ENCODE measurements around the gene NOTUM. TPM values are rescaled to one million over a fixed set of nuclear protein-coding genes. Genes with fewer than 3 reads are reported as not detected.

Gene NOTUM
- polyA plus RNA-seq, 3 donors = not detected

GRCh38 chr17:81921996-81922565, 38.9 kb downstream of the NOTUM start:
- H3K27ac ChIP-seq (ENCODE audit: low read depth in 1 of 2, low read length in 2 of 2) = peak overlapping the region; percentile 77 to 95
- Mint-ChIP-seq H3K9me3 (peaks cover 0 to 1% (median 0%) of the 10 kb centered on the region in 7 donors), H3K4me3 (peak overlapping the region; percentile 48 to 78), H3K27me3 (ENCODE audit: low read depth in 3 of 3) (no peaks in the 10 kb centered on the region), H3K36me3 (peaks cover 20 to 35% of the 10 kb centered on the region in 2 donors), H3K27ac (peak overlapping the region; percentile 75 to 97 (median 92)), H3K4me1 (peaks cover 81% of the 10 kb centered on the region)
- H3K9me3 ChIP-seq (replicated peaks in 1 of 2; ENCODE audit: control insufficient read depth in 1 of 2, insufficient read depth in 1 of 2, low read length in 2 of 2) = no peaks in the 10 kb centered on the region
- no peak overlapping the region for H2AFZ ChIP-seq (ENCODE audit: insufficient read depth, low read depth, low read length, poor library complexity, severe bottlenecking)
- DNase-seq = no peak
- H3K9ac ChIP-seq (ENCODE audit: insufficient read depth, low read length, poor library complexity, severe bottlenecking) = peak overlapping the region; percentile 73
- H3K4me3 ChIP-seq (replicated peaks in 1 of 3; ENCODE audit: low read depth in 2 of 3, low read length in 3 of 3) = peak overlapping the region in 2 of 3 experiments; percentile 24 to 81
- H3K79me2 ChIP-seq (ENCODE audit: insufficient read depth, low read length) = peaks cover 99% of the 10 kb centered on the region
- WGBS (ENCODE audit: insufficient coverage) = 79% methylated on average over 13 of the region's 23 CpGs
- peaks cover 89 to 92% of the 10 kb centered on the region in 2 donors for H3K4me1 ChIP-seq (ENCODE audit: control insufficient read depth in 1 of 2, insufficient read depth in 2 of 2, low read length in 2 of 2)
- H3K27me3 ChIP-seq (ENCODE audit: control insufficient read depth in 2 of 2, insufficient read depth in 2 of 2, low read length in 2 of 2) = no peaks in the 10 kb centered on the region
- H3K4me2 ChIP-seq (replicated peaks; ENCODE audit: extremely low read depth, low read length, poor library complexity, severe bottlenecking) = peak overlapping the region; percentile 90
- H4K20me1 ChIP-seq (ENCODE audit: insufficient read depth, low read length) = peaks cover 85% of the 10 kb centered on the region
- intact Hi-C loops (cut with micrococcal nuclease) = no loop called here
- peaks cover 17 to 22% of the 10 kb centered on the region in 2 donors for H3K36me3 ChIP-seq (replicated peaks in 1 of 2; ENCODE audit: control insufficient read depth in 1 of 2, insufficient read depth in 2 of 2, low read length in 2 of 2)
- TF ChIP-seq, protein P1, sequence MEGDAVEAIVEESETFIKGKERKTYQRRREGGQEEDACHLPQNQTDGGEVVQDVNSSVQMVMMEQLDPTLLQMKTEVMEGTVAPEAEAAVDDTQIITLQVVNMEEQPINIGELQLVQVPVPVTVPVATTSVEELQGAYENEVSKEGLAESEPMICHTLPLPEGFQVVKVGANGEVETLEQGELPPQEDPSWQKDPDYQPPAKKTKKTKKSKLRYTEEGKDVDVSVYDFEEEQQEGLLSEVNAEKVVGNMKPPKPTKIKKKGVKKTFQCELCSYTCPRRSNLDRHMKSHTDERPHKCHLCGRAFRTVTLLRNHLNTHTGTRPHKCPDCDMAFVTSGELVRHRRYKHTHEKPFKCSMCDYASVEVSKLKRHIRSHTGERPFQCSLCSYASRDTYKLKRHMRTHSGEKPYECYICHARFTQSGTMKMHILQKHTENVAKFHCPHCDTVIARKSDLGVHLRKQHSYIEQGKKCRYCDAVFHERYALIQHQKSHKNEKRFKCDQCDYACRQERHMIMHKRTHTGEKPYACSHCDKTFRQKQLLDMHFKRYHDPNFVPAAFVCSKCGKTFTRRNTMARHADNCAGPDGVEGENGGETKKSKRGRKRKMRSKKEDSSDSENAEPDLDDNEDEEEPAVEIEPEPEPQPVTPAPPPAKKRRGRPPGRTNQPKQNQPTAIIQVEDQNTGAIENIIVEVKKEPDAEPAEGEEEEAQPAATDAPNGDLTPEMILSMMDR (IDR thresholded peaks at IDR 0.05) = no peak

DNA sequence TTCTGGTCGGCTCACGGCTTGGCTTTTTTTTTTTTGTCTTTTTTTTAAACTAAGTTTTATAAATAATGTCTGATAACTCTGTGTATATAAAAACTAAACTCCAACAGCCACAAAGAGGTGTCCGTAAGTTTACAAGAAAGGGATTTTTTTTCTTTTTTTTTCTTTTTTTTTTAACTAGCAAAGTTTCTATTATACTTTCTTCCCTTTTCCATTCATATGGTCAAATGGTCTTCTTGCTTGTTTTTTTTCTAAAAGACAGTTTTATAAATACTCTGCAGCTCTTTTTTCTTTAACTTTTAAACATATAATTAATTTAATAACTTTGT, 39.5 kb downstream of the NOTUM start:
- Histone ChIP-seq H3K27me3 (ENCODE audit: control insufficient read depth in 2 of 2, insufficient read depth in 2 of 2, low read length in 2 of 2) (no peaks in the 10 kb centered on the region), H3K27ac (ENCODE audit: low read depth in 1 of 2, low read length in 2 of 2) (peak overlapping the region; percentile 77 to 95), H2AFZ (ENCODE audit: insufficient read depth, low read depth, low read length, poor library complexity, severe bottlenecking) (no peak overlapping the region), H3K36me3 (replicated peaks in 1 of 2; ENCODE audit: control insufficient read depth in 1 of 2, insufficient read depth in 2 of 2, low read length in 2 of 2) (peaks cover 17 to 22% of the 10 kb centered on the region in 2 donors), H3K4me3 (replicated peaks in 1 of 3; ENCODE audit: low read depth in 2 of 3, low read length in 3 of 3) (peak overlapping the region in 1 of 3 experiments; percentile 81), H3K4me2 (replicated peaks; ENCODE audit: extremely low read depth, low read length, poor library complexity, severe bottlenecking) (peak overlapping the region; percentile 90), H3K79me2 (ENCODE audit: insufficient read depth, low read length) (peaks cover 99% of the 10 kb centered on the region), H3K9me3 (replicated peaks in 1 of 2; ENCODE audit: control insufficient read depth in 1 of 2, insufficient read depth in 1 of 2, low read length in 2 of 2) (peaks cover 0 to 2% of the 10 kb centered on the region in 2 donors), H3K9ac (ENCODE audit: insufficient read depth, low read length, poor library complexity, severe bottlenecking) (peak overlapping the region; percentile 73), H3K4me1 (ENCODE audit: control insufficient read depth in 1 of 2, insufficient read depth in 2 of 2, low read length in 2 of 2) (peaks cover 93 to 96% of the 10 kb centered on the region in 2 donors), H4K20me1 (ENCODE audit: insufficient read depth, low read length) (peaks cover 90% of the 10 kb centered on the region)
- TF ChIP-seq, protein P1 (IDR thresholded peaks at IDR 0.05) = no peak
- no peak for DNase-seq
- Mint-ChIP-seq H3K4me1 (peaks cover 86% of the 10 kb centered on the region), H3K27ac (peak overlapping the region; percentile 78 to 94 (median 92)), H3K36me3 (peaks cover 22 to 39% of the 10 kb centered on the region in 2 donors), H3K9me3 (peaks cover 0 to 6% (median 3%) of the 10 kb centered on the region in 7 donors), H3K27me3 (ENCODE audit: low read depth in 3 of 3) (no peaks in the 10 kb centered on the region), H3K4me3 (peak overlapping the region; percentile 71 to 78)
- intact Hi-C loops (cut with micrococcal nuclease) = no loop called here
- no CpG with 5 or more reads among the region's 3 CpGs for WGBS (ENCODE audit: insufficient coverage)

Data from CD14-positive monocyte (primary cell).